Keratinocyte (primary cell): ENCODE results near the gene UBR3. TPM values are rescaled to one million over a fixed set of nuclear protein-coding genes. Genes with fewer than 3 reads are reported as not detected.

Source experiments
- DNase-seq: peaks from one replicate; pipeline ENCODE4 v3.0.0-alpha.2; 2011; ENCODE audit warnings: low read depth, missing footprints, low spot score
- FAIRE-seq: peaks from 2 replicates; lab custom pipeline; 2011; peaks lifted over from hg19 to GRCh38; lab: Jason Lieb, UNC
- H2AFZ ChIP-seq: 2 replicates; pipeline ENCODE4 v1.6.0; 2012; ENCODE audit warnings: low read length, control low read depth, inconsistent platforms; ENCODE audit not compliant: control insufficient read depth
- H3K27ac ChIP-seq: 2 replicates; pipeline ENCODE4 v1.5.1; 2011; ENCODE audit warnings: low read length; ENCODE audit not compliant: control insufficient read depth, insufficient read depth
- H3K27me3 ChIP-seq: 3 replicates; pipeline ENCODE4 v1.6.0; 2011; ENCODE audit warnings: low read length; ENCODE audit not compliant: control insufficient read depth, insufficient read depth; ENCODE audit errors: extremely low read depth
- H3K36me3 ChIP-seq, 2 experiments: 2 replicates in 1 of 2; 3 replicates in 1 of 2; pipeline ENCODE4 v1.5.1; 2011; ENCODE audit warnings: low read length in 2 of 2, mild to moderate bottlenecking in 1 of 2; ENCODE audit not compliant: control insufficient read depth in 2 of 2, insufficient read depth in 2 of 2; ENCODE audit errors: extremely low read depth in 1 of 2
- H3K4me1 ChIP-seq: 3 replicates; pipeline ENCODE4 v1.5.1; 2011; ENCODE audit warnings: low read length; ENCODE audit not compliant: control insufficient read depth, insufficient read depth; ENCODE audit errors: extremely low read depth
- H3K4me2 ChIP-seq: 3 replicates; pipeline ENCODE4 v1.6.0; 2011; ENCODE audit warnings: low read depth, low read length; ENCODE audit not compliant: control insufficient read depth, insufficient read depth; ENCODE audit errors: extremely low read depth
- H3K4me3 ChIP-seq, 3 experiments: fragments of 200-600 bp in 1 of 3; sonication (generic) in 1 of 3; 2 replicates in 2 of 3; 3 replicates in 1 of 3; pipeline ENCODE4 v1.5.1; 2011 to 2016; ENCODE audit warnings: low read length in 3 of 3, mild to moderate bottlenecking in 3 of 3, control low read depth in 2 of 3, inconsistent platforms in 1 of 3, low read depth in 1 of 3, mixed read lengths in 1 of 3, mixed run types in 1 of 3, moderate library complexity in 1 of 3; ENCODE audit not compliant: control insufficient read depth in 2 of 3, insufficient read depth in 2 of 3; ENCODE audit errors: extremely low read depth in 1 of 3
- H3K79me2 ChIP-seq: 2 replicates; pipeline ENCODE4 v1.6.0; 2012; ENCODE audit warnings: low read length; ENCODE audit not compliant: control insufficient read depth, insufficient read depth
- H3K9ac ChIP-seq: 3 replicates; pipeline ENCODE4 v1.6.0; 2011; ENCODE audit warnings: low read length; ENCODE audit not compliant: control insufficient read depth, insufficient read depth; ENCODE audit errors: extremely low read depth
- H3K9me1 ChIP-seq: 3 replicates; pipeline ENCODE4 v1.6.0; 2011; ENCODE audit warnings: low read length; ENCODE audit not compliant: control insufficient read depth, insufficient read depth; ENCODE audit errors: extremely low read depth
- H3K9me3 ChIP-seq: 2 replicates; pipeline ENCODE4 v1.5.1; 2012; ENCODE audit warnings: low read depth, low read length; ENCODE audit not compliant: control insufficient read depth
- H4K20me1 ChIP-seq: 3 replicates; pipeline ENCODE4 v1.6.0; 2011; ENCODE audit warnings: low read length; ENCODE audit not compliant: control insufficient read depth, insufficient read depth; ENCODE audit errors: extremely low read depth
- EZH2 ChIP-seq: IDR thresholded peaks from one replicate; pipeline ENCODE4 v1.6.1; 2012; ENCODE audit warnings: inconsistent platforms, mild to moderate bottlenecking, low read length, moderate library complexity
- dilution Hi-C: fragments of 300-500 bp; cut with MboI; formaldehyde crosslinking; loops from one replicate; pipeline ENCODE4 v1.7.0; 2020; ENCODE audit warnings: low sequenced_read_pairs; ENCODE audit not compliant: extremely low pct_ligation_motif_present
- polyA plus RNA-seq, 5 experiments: library from polyadenylated mRNA; depleted of rRNA in 3 of 5; stranded (reverse) in 3 of 5; stranded (forward) in 1 of 5; unstranded in 1 of 5; fragments of >200 nt; gene quantifications; 1 replicate in 1 of 5; 2 replicates in 3 of 5; 3 replicates in 1 of 5; pipeline versions ENCODE4 v1.2.1 to v1.2.3, GENCODE V29; 2011 to 2012; ENCODE audit warnings: missing spikeins in 2 of 5, low read depth in 1 of 5, low replicate concordance in 1 of 5
- TF ChIP-seq, protein P1 (sequence below), 3 experiments: IDR thresholded peaks in 1 of 3; conservative IDR thresholded peaks in 1 of 3; optimal IDR thresholded peaks in 1 of 3; 2 replicates in 2 of 3; 3 replicates in 1 of 3; pipeline versions ENCODE3 to v1.5.1; 2011; ENCODE audit warnings: low read length in 3 of 3, mild to moderate bottlenecking in 3 of 3, moderate library complexity in 2 of 3, control low read depth in 1 of 3, inconsistent platforms in 1 of 3; ENCODE audit not compliant: insufficient read depth in 2 of 3; ENCODE audit errors: extremely low read depth in 1 of 3

Gene UBR3
- polyA plus RNA-seq, 1 donor (not counting 4 experiments of a cell fraction or from before 2014, with no cell fraction given) = 14.7 TPM

DNA sequence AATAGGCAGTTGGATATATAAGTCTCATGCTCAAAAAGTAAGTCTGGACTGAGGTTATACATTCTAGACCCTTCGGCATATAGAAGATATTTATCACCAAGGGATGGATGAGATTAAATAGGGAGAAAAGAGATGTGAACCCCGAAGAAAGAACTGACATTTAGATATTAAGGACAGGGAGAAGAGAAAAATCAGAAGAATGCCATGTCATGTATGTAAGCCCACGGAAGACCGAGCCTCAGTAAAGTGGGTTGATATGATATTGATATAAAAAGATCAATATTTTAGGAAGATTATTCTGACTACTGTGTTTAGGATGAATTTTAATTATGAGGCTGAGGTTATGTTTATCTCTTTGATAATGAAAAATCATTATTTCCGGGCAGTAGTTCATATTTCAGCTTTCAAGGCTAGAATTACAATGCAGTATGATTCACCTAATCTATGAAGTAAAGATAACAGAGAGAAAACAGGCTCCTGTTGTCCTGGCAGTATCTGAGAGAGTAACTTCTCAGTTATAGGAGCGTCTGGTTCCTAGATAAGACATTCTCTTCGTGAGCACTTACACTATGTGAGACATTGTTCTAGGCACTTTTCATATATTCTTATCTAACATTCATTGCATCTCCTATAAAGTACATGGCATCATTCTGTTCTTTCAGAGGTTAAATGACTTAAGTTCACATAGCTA, 83.0 kb downstream of the UBR3 start:
- no peaks in the 10 kb centered on the region for H3K9me1 ChIP-seq
- no peak for FAIRE-seq
- H3K4me2 ChIP-seq = no peak overlapping the region
- dilution Hi-C loops = no loop called here
- H3K9ac ChIP-seq = no peak overlapping the region
- no peak overlapping the region for H3K27ac ChIP-seq
- no peaks in the 10 kb centered on the region for H3K9me3 ChIP-seq
- no peak overlapping the region for H3K4me3 ChIP-seq
- no peak for DNase-seq
- no peaks in the 10 kb centered on the region for H3K36me3 ChIP-seq
- H3K79me2 ChIP-seq = no peaks in the 10 kb centered on the region
- no peak overlapping the region for H2AFZ ChIP-seq
- H3K27me3 ChIP-seq = no peaks in the 10 kb centered on the region
- no peaks in the 10 kb centered on the region for H3K4me1 ChIP-seq
- no peak for TF ChIP-seq EZH2
- TF ChIP-seq, protein P1, sequence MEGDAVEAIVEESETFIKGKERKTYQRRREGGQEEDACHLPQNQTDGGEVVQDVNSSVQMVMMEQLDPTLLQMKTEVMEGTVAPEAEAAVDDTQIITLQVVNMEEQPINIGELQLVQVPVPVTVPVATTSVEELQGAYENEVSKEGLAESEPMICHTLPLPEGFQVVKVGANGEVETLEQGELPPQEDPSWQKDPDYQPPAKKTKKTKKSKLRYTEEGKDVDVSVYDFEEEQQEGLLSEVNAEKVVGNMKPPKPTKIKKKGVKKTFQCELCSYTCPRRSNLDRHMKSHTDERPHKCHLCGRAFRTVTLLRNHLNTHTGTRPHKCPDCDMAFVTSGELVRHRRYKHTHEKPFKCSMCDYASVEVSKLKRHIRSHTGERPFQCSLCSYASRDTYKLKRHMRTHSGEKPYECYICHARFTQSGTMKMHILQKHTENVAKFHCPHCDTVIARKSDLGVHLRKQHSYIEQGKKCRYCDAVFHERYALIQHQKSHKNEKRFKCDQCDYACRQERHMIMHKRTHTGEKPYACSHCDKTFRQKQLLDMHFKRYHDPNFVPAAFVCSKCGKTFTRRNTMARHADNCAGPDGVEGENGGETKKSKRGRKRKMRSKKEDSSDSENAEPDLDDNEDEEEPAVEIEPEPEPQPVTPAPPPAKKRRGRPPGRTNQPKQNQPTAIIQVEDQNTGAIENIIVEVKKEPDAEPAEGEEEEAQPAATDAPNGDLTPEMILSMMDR (optimal IDR thresholded peaks at IDR 0.05 in 1 of 3, IDR thresholded peaks at IDR 0.05 in 1 of 3, conservative IDR thresholded peaks at IDR 0.05 in 1 of 3; ENCODE audit: extremely low read depth in 1 of 3, insufficient read depth in 2 of 3, low read length in 3 of 3) = no peak
- no peaks in the 10 kb centered on the region for H4K20me1 ChIP-seq

DNA sequence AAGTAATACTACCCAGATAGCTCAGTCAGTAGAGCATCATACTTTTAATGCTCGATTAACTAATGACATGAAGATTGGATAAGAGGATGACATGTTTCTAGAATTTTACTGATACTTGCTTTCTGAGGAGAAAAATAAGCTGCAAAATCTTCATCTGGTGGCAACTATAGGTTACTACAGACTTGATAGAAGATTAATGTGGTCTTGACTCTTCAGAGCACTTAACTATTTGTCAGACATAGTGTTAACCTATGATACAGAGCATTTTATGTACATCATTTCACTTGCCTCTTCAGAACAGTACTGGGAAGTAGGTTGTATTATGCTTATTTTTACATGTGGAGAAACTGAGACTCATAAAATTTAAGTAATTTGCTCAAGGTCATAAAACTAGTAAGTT, 83.9 kb downstream of the UBR3 start:
- no peak overlapping the region for H3K27ac ChIP-seq
- no peaks in the 10 kb centered on the region for H3K36me3 ChIP-seq
- no peaks in the 10 kb centered on the region for H3K27me3 ChIP-seq
- no peaks in the 10 kb centered on the region for H4K20me1 ChIP-seq
- no peaks in the 10 kb centered on the region for H3K4me1 ChIP-seq
- TF ChIP-seq, protein P1 (optimal IDR thresholded peaks at IDR 0.05 in 1 of 3, IDR thresholded peaks at IDR 0.05 in 1 of 3, conservative IDR thresholded peaks at IDR 0.05 in 1 of 3; ENCODE audit: extremely low read depth in 1 of 3, insufficient read depth in 2 of 3, low read length in 3 of 3) = no peak
- TF ChIP-seq EZH2 = no peak
- no peak overlapping the region for H3K4me3 ChIP-seq
- H3K4me2 ChIP-seq = no peak overlapping the region
- H3K9me3 ChIP-seq = no peaks in the 10 kb centered on the region
- DNase-seq = no peak
- dilution Hi-C loops = no loop called here
- H3K9ac ChIP-seq = no peak overlapping the region
- FAIRE-seq = no peak
- H3K9me1 ChIP-seq = no peaks in the 10 kb centered on the region
- no peaks in the 10 kb centered on the region for H3K79me2 ChIP-seq
- no peak overlapping the region for H2AFZ ChIP-seq
